CD4-positive, alpha-beta T cell treated with Interleukin-4 for 4 hours (primary cell): Measurements from ENCODE around the gene MALL.
"Not testable (repeated sequence)": the region's sequence is repeated elsewhere in the genome, so short reads cannot be mapped to it uniquely, and the experiment has no call there.

Experiments used
- DNase-seq: peaks from one replicate; pipeline ENCODE4 v3.0.0-alpha.2; 2020

The MALL gene

GRCh38 chr2:110097506-110098220 lies 18.0 kb downstream of the MALL start:
- no peak for DNase-seq

- no peak for DNase-seq
These were observed 19.5 kb downstream of the MALL start for GRCh38 chr2:110095994-110096633.

- DNase-seq, result not testable (repeated sequence)
These were observed 20.6 kb downstream of the MALL start for GRCh38 chr2:110094884-110095534.

- DNase-seq, result not testable (repeated sequence)
These were observed 21.7 kb downstream of the MALL start for GRCh38 chr2:110093924-110094323.

GRCh38 chr2:110090164-110090563 lies 25.5 kb downstream of the MALL start:
- not testable (repeated sequence) for DNase-seq

- not testable (repeated sequence) for DNase-seq
These were observed 31.9 kb downstream of the MALL start for GRCh38 chr2:110083757-110084156.

GRCh38 chr2:110083162-110083561 lies 32.5 kb downstream of the MALL start:
- not testable (repeated sequence) for DNase-seq

- DNase-seq, result not testable (repeated sequence)
These were observed 37.5 kb downstream of the MALL start for GRCh38 chr2:110078104-110078503.

- DNase-seq, result not testable (repeated sequence)
These were observed 39.7 kb downstream of the MALL start for GRCh38 chr2:110075896-110076295.

GRCh38 chr2:110069869-110070268 lies 45.8 kb downstream of the MALL start:
- DNase-seq, result not testable (repeated sequence)

GRCh38 chr2:110068153-110068552 lies 47.5 kb downstream of the MALL start:
- DNase-seq, result not testable (repeated sequence)

- not testable (repeated sequence) for DNase-seq
These were observed 53.3 kb downstream of the MALL start for GRCh38 chr2:110062332-110062731.

GRCh38 chr2:110060550-110060949 lies 55.1 kb downstream of the MALL start:
- DNase-seq, result not testable (repeated sequence)

- DNase-seq, result not testable (repeated sequence)
These were observed 55.8 kb downstream of the MALL start for GRCh38 chr2:110059694-110060358.

GRCh38 chr2:110059009-110059693 lies 56.5 kb downstream of the MALL start:
- DNase-seq, result not testable (repeated sequence)

GRCh38 chr2:110058034-110058433 lies 57.6 kb downstream of the MALL start:
- DNase-seq, result not testable (repeated sequence)

- not testable (repeated sequence) for DNase-seq
These were observed 59.7 kb downstream of the MALL start for GRCh38 chr2:110055819-110056408.

GRCh38 chr2:110054521-110055407 lies 60.9 kb downstream of the MALL start:
- DNase-seq, result not testable (repeated sequence)

- DNase-seq, result not testable (repeated sequence)
These were observed 61.9 kb downstream of the MALL start for GRCh38 chr2:110053688-110054087.

- not testable (repeated sequence) for DNase-seq
These were observed 63.5 kb downstream of the MALL start for GRCh38 chr2:110052166-110052565.

GRCh38 chr2:110050222-110050621 lies 65.4 kb downstream of the MALL start:
- not testable (repeated sequence) for DNase-seq
